Ishikawa (cell line): ENCODE data around the gene ENOX1.

ENCODE experiments used
- CEBPB ChIP-seq: IDR thresholded peaks from 2 replicates; pipeline ENCODE4 v1.6.1; 2012
- CREB1 ChIP-seq: IDR thresholded peaks from 2 replicates; pipeline ENCODE4 v1.6.1; 2012; ENCODE audit warnings: low read depth
- EGR1 ChIP-seq: IDR thresholded peaks from 2 replicates; pipeline ENCODE4 v1.6.1; 2012
- EP300 ChIP-seq: IDR thresholded peaks from 2 replicates; pipeline ENCODE4 v1.6.1; 2012; ENCODE audit warnings: borderline replicate concordance
- FOXM1 ChIP-seq: IDR thresholded peaks from 2 replicates; pipeline ENCODE4 v1.6.1; 2012; ENCODE audit warnings: low read depth, borderline replicate concordance
- NFIC ChIP-seq: IDR thresholded peaks from 2 replicates; pipeline ENCODE4 v1.6.1; 2012
- RAD21 ChIP-seq: IDR thresholded peaks from 2 replicates; pipeline ENCODE4 v1.6.1; 2012; ENCODE audit warnings: low read depth
- REST ChIP-seq: IDR thresholded peaks from 2 replicates; pipeline ENCODE4 v1.6.1; 2012; ENCODE audit warnings: low read depth, mild to moderate bottlenecking
- TAF1 ChIP-seq: IDR thresholded peaks from 2 replicates; pipeline ENCODE4 v1.6.1; 2012; ENCODE audit warnings: low read depth, mild to moderate bottlenecking
- TCF12 ChIP-seq: IDR thresholded peaks from 2 replicates; pipeline ENCODE4 v1.6.1; 2012; ENCODE audit warnings: low read depth
- TEAD4 ChIP-seq: IDR thresholded peaks from 2 replicates; pipeline ENCODE4 v1.6.1; 2012
- USF1 ChIP-seq: IDR thresholded peaks from 2 replicates; pipeline ENCODE4 v1.6.1; 2012
- YY1 ChIP-seq: IDR thresholded peaks from 2 replicates; pipeline ENCODE4 v1.6.1; 2012; ENCODE audit warnings: low read depth
- ZBTB7A ChIP-seq: IDR thresholded peaks from 2 replicates; pipeline ENCODE4 v1.6.1; 2012; ENCODE audit warnings: low read depth
- TF ChIP-seq, protein P1 (sequence below): IDR thresholded peaks from 2 replicates; pipeline ENCODE4 v1.6.1; 2012

The ENOX1 gene

GRCh38 chr13:43596924-43597598 lies 189.7 kb downstream of the ENOX1 start:
- no peak for TF ChIP-seq NFIC
- TF ChIP-seq TEAD4 = no peak
- no peak for TF ChIP-seq ZBTB7A

- TF ChIP-seq TCF12 = no peak
- TF ChIP-seq, protein P1, sequence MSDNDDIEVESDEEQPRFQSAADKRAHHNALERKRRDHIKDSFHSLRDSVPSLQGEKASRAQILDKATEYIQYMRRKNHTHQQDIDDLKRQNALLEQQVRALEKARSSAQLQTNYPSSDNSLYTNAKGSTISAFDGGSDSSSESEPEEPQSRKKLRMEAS = no peak
- TF ChIP-seq EGR1 = no peak
- TF ChIP-seq NFIC = no peak
- no peak for TF ChIP-seq ZBTB7A
- no peak for TF ChIP-seq USF1
Observed at GRCh38 chr13:43596006-43596405, 190.8 kb downstream of the ENOX1 start.

- TF ChIP-seq REST (no peak), ZBTB7A (no peak), YY1 (no peak), TCF12 (no peak), TEAD4 (no peak), RAD21 (no peak), EGR1 (no peak), USF1 (no peak), EP300 (no peak), NFIC (no peak), CREB1 (no peak), CEBPB (no peak), FOXM1 (no peak), TAF1 (no peak)
- TF ChIP-seq, protein P1 = no peak
Observed at GRCh38 chr13:43587376-43587775, 199.4 kb downstream of the ENOX1 start.

- TF ChIP-seq EP300 = no peak
- TF ChIP-seq CREB1 = no peak
- TF ChIP-seq REST = no peak
- no peak for TF ChIP-seq TEAD4
- TF ChIP-seq EGR1 = no peak
- TF ChIP-seq, protein P1 = no peak
- no peak for TF ChIP-seq TCF12
- TF ChIP-seq YY1 = no peak
- no peak for TF ChIP-seq ZBTB7A
- TF ChIP-seq RAD21 = no peak
- no peak for TF ChIP-seq CEBPB
- TF ChIP-seq USF1 = no peak
- TF ChIP-seq NFIC = no peak
- no peak for TF ChIP-seq TAF1
- TF ChIP-seq FOXM1 = no peak
Observed at GRCh38 chr13:43584751-43585150, 202.0 kb downstream of the ENOX1 start.

- TF ChIP-seq NFIC = no peak
- no peak for TF ChIP-seq REST
- TF ChIP-seq EGR1 = no peak
- no peak for TF ChIP-seq CREB1
- TF ChIP-seq FOXM1 = no peak
Observed at GRCh38 chr13:43583321-43583720, 203.5 kb downstream of the ENOX1 start.
